ENCODE data around the gene ZBTB46.
"Not testable (repeated sequence)": the region's sequence is repeated elsewhere in the genome, so short reads cannot be mapped to it uniquely, and the experiment has no call there.

DNA sequence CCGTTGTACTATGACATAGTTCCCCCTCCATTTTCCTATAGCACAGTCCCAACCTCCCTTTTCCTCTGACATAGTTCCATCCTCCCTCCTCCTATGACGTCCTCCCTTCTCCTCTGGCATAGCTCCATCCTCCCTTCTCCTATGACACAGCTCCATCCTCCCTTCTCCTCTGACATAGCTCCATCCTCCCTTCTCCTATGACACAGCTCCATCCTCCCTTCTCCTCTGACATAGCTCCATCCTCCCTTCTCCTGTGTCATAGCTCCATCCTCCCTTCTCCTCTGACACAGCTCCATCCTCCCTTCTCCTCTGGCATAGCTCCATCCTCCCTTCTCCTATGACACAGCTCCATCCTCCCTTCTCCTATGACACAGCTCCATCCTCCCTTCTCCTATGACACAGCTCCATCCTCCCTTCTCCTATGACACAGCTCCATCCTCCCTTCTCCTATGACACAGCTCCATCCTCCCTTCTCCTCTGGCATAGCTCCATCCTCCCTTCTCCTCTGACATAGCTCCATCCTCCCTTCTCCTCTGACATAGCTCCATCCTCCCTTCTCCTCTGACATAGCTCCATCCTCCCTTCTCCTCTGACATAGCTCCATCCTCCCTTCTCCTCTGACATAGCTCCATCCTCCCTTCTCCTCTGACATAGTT is 108.0 kb downstream of the ZBTB46 start:
- not testable (repeated sequence) for TF ChIP-seq POLR2A, EP300 (IDR thresholded peaks at IDR 0.05)
- TF ChIP-seq, protein P1, sequence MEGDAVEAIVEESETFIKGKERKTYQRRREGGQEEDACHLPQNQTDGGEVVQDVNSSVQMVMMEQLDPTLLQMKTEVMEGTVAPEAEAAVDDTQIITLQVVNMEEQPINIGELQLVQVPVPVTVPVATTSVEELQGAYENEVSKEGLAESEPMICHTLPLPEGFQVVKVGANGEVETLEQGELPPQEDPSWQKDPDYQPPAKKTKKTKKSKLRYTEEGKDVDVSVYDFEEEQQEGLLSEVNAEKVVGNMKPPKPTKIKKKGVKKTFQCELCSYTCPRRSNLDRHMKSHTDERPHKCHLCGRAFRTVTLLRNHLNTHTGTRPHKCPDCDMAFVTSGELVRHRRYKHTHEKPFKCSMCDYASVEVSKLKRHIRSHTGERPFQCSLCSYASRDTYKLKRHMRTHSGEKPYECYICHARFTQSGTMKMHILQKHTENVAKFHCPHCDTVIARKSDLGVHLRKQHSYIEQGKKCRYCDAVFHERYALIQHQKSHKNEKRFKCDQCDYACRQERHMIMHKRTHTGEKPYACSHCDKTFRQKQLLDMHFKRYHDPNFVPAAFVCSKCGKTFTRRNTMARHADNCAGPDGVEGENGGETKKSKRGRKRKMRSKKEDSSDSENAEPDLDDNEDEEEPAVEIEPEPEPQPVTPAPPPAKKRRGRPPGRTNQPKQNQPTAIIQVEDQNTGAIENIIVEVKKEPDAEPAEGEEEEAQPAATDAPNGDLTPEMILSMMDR (IDR thresholded peaks at IDR 0.05), result not testable (repeated sequence)

Measured in tibial nerve (tissue), 4 donors.